DOHH2 (cell line): ENCODE data around the gene SUN1.

Experiments used
- EZH2phosphoT487 ChIP-seq: fragments of 200-600 bp; sonication (generic); IDR thresholded peaks from 2 replicates; pipeline ENCODE4 v1.6.1; 2017; ENCODE audit warnings: borderline replicate concordance, mild to moderate bottlenecking, antibody characterized with exemption, low read length, moderate library complexity, mixed read lengths
- TF ChIP-seq, protein P1 (sequence below): fragments of 200-600 bp; sonication (generic); IDR thresholded peaks from one replicate; pipeline ENCODE4 v1.5.1; 2014; ENCODE audit warnings: antibody characterized with exemption, mild to moderate bottlenecking, low read depth, low read length; ENCODE audit not compliant: poor library complexity, severe bottlenecking

- TF ChIP-seq, protein P1, sequence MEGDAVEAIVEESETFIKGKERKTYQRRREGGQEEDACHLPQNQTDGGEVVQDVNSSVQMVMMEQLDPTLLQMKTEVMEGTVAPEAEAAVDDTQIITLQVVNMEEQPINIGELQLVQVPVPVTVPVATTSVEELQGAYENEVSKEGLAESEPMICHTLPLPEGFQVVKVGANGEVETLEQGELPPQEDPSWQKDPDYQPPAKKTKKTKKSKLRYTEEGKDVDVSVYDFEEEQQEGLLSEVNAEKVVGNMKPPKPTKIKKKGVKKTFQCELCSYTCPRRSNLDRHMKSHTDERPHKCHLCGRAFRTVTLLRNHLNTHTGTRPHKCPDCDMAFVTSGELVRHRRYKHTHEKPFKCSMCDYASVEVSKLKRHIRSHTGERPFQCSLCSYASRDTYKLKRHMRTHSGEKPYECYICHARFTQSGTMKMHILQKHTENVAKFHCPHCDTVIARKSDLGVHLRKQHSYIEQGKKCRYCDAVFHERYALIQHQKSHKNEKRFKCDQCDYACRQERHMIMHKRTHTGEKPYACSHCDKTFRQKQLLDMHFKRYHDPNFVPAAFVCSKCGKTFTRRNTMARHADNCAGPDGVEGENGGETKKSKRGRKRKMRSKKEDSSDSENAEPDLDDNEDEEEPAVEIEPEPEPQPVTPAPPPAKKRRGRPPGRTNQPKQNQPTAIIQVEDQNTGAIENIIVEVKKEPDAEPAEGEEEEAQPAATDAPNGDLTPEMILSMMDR: no peak
- TF ChIP-seq EZH2phosphoT487: no peak
Observed at GRCh38 chr7:824664-825063, 7.6 kb upstream of the SUN1 start.
